HL-60 (cell line): Measurements from ENCODE around the gene DAPK1.

Source experiments
- GABPA ChIP-seq: IDR thresholded peaks from 2 replicates; pipeline ENCODE4 v1.6.1; 2012; ENCODE audit warnings: low read depth
- POLR2AphosphoS5 ChIP-seq: IDR thresholded peaks from 2 replicates; pipeline ENCODE4 v1.6.1; 2012; ENCODE audit warnings: low read depth
- SPI1 ChIP-seq: IDR thresholded peaks from 2 replicates; pipeline ENCODE4 v1.6.1; 2012; ENCODE audit warnings: low read depth, mild to moderate bottlenecking, borderline replicate concordance
- TF ChIP-seq, protein P1 (sequence below): IDR thresholded peaks from one replicate; pipeline ENCODE4 v1.5.1; 2011; ENCODE audit warnings: low read length, control low read depth, inconsistent platforms; ENCODE audit not compliant: insufficient read depth
- TF ChIP-seq, protein P2 (sequence below): IDR thresholded peaks from 2 replicates; pipeline ENCODE4 v1.6.1; 2012; ENCODE audit warnings: low read depth; ENCODE audit not compliant: insufficient replicate concordance

DNA sequence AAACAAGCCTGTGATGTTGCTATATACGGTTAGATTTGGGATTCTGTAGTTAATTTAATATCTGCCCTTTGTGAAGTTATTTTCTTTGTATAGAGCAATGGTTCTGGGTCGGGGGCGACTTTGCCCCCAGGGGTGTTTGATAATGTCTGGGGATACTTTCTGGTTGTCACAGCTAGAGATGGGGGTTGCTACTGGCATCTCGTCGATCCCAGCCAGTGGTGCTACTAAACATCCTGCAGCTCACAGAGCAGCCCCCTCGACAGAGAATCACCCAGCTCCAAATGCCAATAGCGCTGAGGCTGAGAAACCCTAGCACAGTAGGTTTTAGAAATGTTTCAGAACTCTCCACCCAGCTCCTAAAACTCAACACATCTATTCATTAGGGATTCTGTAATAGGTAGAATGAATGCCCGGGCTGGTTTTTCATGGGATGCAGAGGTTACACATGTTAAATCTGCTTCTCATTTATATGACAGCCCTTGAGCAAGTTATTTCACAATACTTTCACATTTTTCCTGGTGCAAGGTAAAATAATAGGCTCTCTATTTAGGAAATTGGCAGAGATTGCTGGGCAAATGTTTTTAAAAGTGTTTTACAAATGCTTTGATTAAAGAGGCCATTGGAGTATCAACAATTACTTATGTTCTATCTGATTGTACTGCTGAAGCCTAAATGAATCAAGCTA lies 153.1 kb downstream of the DAPK1 start:
- TF ChIP-seq, protein P1, sequence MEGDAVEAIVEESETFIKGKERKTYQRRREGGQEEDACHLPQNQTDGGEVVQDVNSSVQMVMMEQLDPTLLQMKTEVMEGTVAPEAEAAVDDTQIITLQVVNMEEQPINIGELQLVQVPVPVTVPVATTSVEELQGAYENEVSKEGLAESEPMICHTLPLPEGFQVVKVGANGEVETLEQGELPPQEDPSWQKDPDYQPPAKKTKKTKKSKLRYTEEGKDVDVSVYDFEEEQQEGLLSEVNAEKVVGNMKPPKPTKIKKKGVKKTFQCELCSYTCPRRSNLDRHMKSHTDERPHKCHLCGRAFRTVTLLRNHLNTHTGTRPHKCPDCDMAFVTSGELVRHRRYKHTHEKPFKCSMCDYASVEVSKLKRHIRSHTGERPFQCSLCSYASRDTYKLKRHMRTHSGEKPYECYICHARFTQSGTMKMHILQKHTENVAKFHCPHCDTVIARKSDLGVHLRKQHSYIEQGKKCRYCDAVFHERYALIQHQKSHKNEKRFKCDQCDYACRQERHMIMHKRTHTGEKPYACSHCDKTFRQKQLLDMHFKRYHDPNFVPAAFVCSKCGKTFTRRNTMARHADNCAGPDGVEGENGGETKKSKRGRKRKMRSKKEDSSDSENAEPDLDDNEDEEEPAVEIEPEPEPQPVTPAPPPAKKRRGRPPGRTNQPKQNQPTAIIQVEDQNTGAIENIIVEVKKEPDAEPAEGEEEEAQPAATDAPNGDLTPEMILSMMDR, result no peak
- TF ChIP-seq POLR2AphosphoS5 (no peak), GABPA (no peak), SPI1 (no peak)
- TF ChIP-seq, protein P2, sequence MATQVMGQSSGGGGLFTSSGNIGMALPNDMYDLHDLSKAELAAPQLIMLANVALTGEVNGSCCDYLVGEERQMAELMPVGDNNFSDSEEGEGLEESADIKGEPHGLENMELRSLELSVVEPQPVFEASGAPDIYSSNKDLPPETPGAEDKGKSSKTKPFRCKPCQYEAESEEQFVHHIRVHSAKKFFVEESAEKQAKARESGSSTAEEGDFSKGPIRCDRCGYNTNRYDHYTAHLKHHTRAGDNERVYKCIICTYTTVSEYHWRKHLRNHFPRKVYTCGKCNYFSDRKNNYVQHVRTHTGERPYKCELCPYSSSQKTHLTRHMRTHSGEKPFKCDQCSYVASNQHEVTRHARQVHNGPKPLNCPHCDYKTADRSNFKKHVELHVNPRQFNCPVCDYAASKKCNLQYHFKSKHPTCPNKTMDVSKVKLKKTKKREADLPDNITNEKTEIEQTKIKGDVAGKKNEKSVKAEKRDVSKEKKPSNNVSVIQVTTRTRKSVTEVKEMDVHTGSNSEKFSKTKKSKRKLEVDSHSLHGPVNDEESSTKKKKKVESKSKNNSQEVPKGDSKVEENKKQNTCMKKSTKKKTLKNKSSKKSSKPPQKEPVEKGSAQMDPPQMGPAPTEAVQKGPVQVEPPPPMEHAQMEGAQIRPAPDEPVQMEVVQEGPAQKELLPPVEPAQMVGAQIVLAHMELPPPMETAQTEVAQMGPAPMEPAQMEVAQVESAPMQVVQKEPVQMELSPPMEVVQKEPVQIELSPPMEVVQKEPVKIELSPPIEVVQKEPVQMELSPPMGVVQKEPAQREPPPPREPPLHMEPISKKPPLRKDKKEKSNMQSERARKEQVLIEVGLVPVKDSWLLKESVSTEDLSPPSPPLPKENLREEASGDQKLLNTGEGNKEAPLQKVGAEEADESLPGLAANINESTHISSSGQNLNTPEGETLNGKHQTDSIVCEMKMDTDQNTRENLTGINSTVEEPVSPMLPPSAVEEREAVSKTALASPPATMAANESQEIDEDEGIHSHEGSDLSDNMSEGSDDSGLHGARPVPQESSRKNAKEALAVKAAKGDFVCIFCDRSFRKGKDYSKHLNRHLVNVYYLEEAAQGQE, result no peak
